ENCODE results near the gene PLEKHA5. TPM values are rescaled to one million over a fixed set of nuclear protein-coding genes. Genes with fewer than 3 reads are reported as not detected.
A peak's percentile ranks its signal among the peaks of the same experiment; 100 is the strongest.
"Not testable (repeated sequence)": the region's sequence is repeated elsewhere in the genome, so short reads cannot be mapped to it uniquely, and the experiment has no call there.

The PLEKHA5 gene
- total RNA-seq, 1 donor from 2014 or later = 52.6 TPM

DNA sequence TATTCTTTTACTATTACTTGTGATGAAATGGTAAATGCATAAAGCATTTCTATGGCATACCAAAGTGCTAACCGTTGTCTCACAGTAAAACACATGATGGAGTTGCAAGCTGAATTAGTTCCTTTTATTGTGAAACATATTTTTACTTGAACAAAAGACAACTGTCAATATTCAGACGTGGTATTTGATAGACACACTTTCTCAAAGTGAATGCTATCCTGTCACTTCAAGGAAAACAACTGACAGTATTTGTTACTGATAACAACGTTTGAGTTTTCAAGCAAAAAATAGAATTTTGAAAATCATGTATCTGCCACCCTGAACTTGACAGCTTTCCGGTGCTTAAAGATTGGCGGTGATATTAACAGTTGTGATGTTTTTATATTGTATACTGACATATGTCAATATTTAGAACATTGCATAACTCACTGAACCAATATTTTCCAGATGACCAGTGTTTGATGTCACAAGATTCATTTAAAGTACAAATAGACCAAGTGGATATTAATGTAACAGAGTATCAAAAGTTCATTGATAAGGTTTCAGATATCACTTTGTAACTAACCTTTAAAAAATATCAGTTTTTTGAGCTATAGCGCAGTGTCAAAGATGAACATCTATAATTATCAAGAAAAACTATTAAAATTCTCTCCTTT is 156.4 kb downstream of the PLEKHA5 start:
- DNase-seq (ENCODE audit: missing footprints) (no peak), ATAC-seq (no peak)
- intact Hi-C loops (cut with DNase I) = loop anchor here (10.0 kb wide), 2 partner anchors 421 to 861 kb away; no protein-coding TSS in a partner anchor

DNA sequence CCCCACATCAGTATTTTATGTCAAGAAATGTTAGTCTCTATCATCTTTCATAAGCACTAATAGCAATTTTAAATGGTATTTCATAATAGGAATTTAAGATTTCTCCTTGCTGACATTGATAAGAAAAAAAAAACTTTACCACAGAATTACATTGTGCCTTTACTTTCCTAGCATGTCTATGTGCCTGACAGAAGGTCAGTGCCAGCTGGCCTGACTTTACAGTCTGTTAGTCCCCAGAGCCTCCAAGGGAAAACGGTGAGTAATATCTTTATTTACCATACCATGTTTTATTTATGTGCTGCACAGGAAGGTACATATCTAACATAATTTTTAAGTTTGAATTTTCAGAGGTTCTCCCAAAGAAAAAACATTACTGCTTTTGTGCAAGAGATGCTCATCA is 157.8 kb downstream of the PLEKHA5 start:
- DNase-seq (ENCODE audit: missing footprints) (no peak), ATAC-seq (no peak)
- intact Hi-C loops (cut with DNase I) = loop anchor here (10.0 kb wide), 2 partner anchors 423 to 863 kb away; no protein-coding TSS in a partner anchor

DNA sequence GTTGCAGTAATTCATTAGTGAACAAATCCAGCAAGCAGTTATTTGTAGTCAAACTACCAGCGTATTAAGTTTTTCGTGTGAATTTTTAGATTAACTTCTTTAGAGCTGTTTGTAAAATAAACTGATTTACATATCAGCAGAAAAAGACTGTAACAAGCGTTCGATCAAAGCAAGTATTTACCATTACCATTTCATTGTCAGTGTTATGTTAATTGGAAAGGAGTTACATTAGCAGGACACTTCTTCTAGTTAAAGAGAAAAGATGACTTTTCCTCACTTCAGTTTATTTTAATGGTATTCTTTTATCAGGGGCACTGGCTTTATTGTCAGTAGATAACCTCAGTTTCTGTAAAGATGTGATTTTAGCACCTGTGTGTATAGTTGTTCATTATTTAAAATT is 158.6 kb downstream of the PLEKHA5 start:
- DNase-seq (ENCODE audit: missing footprints) (no peak), ATAC-seq (no peak)
- intact Hi-C loops (cut with DNase I) = loop anchor here (10.0 kb wide), 2 partner anchors 423 to 863 kb away; no protein-coding TSS in a partner anchor

DNA sequence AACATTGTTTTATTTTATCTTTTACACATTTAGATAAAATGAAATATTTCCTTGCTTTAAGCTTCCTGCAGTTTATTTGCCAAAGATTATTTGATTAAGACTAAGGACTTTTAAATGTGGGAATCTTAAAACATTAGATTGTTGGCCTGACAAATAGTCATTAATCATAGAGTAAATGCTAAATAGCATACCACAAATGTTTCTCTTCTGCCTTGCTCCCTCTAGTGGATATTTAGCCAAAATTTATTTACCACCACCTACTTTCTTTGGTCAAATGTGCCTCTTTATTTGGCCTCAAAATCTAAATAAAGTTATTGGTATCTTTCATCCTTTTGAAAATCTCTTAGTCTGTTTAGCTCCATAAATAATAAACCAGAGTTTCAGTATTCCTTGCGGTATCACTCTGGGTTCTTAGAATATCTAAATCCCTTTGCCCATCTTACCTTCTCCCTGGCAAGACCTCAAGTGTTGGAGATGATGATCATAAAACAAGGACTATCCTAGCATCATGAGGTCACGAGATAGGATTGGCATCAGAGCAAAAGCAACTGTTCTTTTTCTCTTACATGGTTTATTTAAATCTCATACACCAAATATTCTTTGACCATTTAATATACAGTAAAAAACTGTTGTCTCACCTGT is 159.2 kb downstream of the PLEKHA5 start:
- no peak for DNase-seq (ENCODE audit: missing footprints)
- no peak for ATAC-seq
- intact Hi-C loops (cut with DNase I) = loop anchor here (10.0 kb wide), 2 partner anchors 424 to 864 kb away; no protein-coding TSS in a partner anchor

DNA sequence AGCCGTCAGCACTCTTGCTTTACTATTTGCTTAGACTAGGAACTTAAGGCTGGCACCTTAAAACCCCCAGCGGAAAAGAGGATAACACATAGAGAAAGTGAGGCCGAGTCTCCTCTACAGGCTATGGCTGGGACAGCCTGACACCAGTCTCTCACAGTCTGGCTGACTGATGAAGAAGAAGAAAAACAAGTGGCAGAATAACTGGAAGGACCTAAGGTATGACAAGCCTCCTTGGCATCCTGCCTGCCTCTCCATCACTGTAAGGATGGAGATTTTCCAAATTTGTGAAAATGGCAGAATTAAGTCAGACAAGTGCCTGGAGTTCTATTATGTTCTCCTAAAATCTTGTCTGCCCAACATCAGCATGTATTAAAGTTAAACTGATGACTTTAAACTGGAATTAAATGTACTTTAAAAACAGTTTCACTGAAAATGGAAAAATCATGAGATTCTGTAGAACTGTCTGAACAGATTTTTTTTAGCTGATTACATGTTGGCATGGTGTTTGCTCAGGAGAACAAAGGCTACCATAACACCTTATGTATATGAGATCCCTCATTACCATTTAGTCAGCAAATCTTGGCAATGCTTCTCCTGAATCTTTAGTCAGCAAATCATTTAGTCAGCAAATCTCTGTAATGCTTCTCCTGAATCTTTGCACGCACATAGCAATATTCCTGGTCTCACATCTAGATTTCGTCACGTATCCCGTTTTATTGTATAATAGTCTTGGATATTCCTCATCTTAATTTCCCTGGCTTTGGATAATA is 169.5 kb downstream of the PLEKHA5 start:
- DNase-seq (ENCODE audit: missing footprints) (no peak), ATAC-seq (no peak)
- intact Hi-C loops (cut with DNase I) = no loop called here

DNA sequence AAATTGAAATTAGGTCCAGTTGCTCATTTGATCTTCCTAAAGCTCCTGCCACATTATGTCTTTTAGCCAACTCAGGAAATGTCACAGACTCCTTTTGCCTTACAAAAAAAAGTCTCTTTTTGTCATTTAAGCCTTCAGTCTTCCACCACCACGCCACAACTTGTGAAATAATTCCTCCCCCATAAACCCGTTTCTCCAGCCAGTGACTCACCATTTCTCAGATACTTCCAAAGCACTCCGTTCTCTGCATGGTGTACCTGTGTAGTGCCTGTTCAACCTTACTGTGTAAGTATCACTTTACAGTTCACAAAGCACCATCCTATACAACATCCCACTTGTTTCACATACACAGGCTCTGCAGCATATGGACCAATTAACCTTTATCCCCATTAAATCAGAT is 170.2 kb downstream of the PLEKHA5 start:
- ATAC-seq = no peak
- DNase-seq (ENCODE audit: missing footprints) = no peak
- intact Hi-C loops (cut with DNase I) = no loop called here

DNA sequence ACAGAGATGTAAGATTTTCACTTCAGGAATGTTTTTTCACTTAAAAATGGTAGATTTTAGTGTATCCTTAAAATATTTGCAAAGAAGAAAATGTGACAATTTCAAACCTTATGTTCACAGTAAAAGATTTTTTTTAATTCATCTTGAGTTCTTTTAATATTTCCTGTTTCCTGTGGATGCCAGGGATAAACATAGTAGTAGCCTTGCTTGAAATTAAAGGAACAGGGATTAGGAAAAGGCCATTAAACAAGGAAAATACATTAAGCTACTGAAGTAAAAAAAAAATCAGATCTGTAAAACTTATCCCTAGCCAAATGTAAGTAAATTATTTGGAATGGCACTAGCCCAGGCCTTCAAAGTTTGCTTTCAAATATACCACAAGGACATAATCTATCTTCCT is 171.7 kb downstream of the PLEKHA5 start:
- intact Hi-C loops (cut with DNase I) = no loop called here
- DNase-seq (ENCODE audit: missing footprints) = no peak
- ATAC-seq = no peak

DNA sequence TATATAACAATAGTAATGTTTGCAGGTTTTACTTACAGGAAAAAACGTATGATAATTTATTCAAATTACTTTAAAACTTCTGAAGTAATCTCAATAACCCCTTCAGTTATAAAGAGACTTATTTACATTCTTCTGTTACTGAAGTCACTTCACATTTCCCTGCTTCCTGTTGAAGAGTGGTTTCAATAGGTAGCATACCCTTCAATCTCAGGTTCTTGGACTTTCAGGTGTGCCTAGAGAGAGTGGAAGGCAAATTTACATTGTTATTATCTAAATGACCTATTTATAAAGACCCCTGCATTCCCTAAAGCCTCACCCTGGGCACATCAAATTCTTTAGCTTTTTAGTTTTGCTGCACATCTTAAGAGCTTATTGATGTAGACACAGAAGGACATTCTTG is 172.2 kb downstream of the PLEKHA5 start:
- DNase-seq (ENCODE audit: missing footprints) (no peak), ATAC-seq (no peak)
- intact Hi-C loops (cut with DNase I) = no loop called here

DNA sequence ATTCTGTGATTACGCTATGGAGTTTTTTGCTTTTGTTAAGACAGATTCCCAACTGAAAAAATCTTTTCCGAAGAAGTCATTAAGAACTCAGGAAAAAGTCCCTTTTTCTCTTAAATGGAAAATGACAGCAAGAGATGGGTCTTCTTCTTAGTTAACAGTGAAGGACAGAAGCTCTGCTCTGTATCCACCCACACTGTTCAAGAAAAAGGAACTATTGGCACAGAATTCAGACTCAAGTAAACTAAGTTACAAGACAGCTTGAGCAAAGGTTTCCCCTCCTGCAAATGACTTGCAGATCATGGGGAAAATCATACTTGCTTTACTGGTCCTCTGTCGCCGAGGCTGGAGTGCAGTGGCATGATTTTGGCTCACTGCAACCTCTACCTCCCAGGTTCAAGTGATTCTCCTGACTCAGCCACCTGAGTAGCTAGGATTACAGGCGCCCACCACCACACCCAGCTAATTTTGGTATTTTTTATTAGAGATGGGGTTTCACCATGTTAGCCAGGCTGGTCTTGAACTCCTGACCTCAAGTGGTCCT is 172.6 kb downstream of the PLEKHA5 start:
- intact Hi-C loops (cut with DNase I) = no loop called here
- DNase-seq (ENCODE audit: missing footprints) = no peak
- no peak for ATAC-seq

DNA sequence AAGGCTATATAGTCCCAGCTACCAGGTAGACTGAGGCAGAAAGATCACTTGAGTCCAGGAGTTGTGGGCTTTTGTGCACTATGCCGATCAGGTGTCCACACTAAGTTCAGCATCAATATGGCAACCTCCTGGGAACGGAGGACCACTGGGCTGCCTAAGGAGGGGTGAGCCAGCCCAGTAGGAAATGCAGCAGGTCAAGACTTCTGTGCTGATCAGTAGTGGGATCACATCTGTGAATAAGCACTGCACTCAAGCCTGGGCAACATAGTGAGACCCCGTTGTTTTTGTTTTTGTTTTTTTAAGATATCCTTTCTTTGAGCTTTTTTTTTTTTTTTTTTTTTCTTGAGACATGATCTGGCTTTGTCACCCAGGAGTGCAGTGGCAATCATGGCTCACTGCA is 174.0 kb downstream of the PLEKHA5 start:
- intact Hi-C loops (cut with DNase I) = no loop called here
- DNase-seq (ENCODE audit: missing footprints) (no peak), ATAC-seq (no peak)

DNA sequence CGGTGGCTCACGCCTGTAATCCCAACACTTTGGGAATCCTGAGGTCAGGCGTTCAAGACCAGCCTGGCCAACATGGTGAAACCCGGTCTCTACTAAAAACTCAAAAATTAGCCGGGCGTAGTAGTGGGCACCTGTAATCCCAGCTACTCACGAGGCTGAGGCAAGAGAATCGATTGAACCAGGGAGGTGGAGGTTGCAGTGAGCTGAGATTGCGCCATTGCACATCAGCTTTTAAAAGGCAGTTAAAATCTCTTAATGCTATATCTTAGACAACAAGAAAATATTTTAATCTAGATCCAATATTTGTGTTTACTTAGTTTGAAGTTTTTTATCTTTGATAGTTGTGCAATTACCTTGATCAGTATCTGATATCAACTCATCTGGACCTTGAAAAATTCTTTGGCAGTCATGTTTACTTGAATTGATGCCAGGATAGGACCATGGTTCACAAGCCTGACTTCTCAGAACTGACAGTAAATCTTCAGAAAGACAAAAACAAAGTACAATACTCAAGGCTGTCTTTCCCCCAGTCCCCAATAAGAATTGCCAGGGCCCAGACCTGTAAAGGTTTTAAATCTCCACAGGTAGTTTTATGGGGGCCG is 174.7 kb downstream of the PLEKHA5 start:
- ATAC-seq = no peak
- intact Hi-C loops (cut with DNase I) = no loop called here
- DNase-seq (ENCODE audit: missing footprints) = no peak

DNA sequence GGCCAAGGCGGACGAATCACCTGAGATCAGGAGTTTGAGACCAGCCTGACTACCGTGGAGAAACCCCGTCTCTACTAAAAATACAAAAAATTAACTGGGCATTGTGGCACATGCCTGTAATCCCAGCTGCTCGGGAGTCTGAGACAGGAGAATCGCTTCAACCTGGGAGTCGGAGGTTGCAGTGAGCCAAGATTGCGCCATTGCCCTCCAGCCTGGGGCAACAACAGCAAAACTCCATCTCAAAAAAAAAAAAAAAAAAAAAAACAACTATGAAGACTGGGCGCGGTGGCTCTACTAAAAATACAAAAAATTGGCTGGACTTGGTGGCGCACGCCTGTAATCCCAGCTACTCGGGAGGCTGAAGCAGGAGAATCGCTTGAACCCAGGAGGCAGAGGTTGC is 176.1 kb downstream of the PLEKHA5 start:
- ATAC-seq; DNase-seq (ENCODE audit: missing footprints); intact Hi-C loops (cut with DNase I): not testable (repeated sequence)

DNA sequence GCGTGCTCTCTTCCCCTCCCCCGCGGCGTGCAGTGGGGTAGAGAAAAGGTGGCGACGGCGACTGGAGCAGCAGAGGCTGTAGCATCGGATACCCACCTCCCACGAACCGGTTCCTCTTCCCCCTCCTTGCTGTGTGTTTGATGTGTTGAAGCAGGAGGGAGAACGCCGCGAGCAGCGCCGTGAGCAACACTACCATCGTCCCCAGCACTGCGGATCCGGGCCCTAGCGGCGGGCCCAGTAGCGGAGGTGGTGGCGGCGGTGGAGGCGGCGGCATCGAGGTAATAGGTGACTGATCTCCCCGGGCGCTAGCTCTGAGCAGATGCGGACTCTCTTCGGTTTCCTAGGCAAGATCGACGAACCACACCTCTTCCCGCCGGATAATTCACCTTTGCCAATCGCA is 176.8 kb downstream of the PLEKHA5 start:
- intact Hi-C loops (cut with DNase I) = no loop called here
- DNase-seq (ENCODE audit: missing footprints) (no peak), ATAC-seq (no peak)

DNA sequence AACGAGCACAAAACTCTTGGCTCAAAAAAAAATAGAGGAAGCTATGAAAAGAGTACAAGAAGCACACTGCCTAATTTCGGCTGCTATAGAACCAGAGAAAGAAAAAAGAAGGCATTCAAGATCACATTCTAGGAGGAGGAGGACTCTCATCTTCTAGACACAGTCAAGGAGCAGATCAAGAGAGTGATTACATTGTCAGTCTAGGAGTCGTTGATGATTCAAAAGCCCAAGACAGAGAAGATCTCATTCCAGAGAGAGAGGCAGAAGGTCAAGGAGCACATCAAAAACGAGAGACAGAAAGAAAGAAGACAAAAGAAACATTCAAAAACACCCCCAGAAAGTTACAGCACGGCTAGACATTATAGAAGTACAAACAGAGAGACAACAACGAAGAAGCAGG is 177.9 kb downstream of the PLEKHA5 start:
- ATAC-seq = no peak
- intact Hi-C loops (cut with DNase I) = no loop called here
- DNase-seq (ENCODE audit: missing footprints) = no peak

DNA sequence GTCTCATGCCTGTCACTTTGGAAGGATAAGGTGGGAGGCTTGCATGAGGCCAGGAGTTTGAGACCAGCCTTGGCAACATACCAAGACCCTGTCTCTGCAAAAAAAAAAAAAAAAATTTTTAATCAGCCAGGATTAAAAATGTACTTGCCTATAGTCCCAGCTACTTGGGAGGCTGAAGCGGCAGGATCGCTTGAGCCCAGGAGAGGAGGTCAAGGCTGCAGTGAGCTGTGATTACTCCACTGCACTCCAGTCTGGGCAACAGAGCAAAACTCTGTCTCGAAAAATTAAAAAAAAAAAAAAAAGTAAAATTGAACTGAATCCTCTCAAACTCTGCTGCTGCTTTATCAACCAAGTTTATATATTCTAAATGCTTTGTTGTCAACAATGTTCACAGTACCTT is 181.6 kb downstream of the PLEKHA5 start:
- no peak for DNase-seq (ENCODE audit: missing footprints)
- no peak for ATAC-seq
- intact Hi-C loops (cut with DNase I) = no loop called here

DNA sequence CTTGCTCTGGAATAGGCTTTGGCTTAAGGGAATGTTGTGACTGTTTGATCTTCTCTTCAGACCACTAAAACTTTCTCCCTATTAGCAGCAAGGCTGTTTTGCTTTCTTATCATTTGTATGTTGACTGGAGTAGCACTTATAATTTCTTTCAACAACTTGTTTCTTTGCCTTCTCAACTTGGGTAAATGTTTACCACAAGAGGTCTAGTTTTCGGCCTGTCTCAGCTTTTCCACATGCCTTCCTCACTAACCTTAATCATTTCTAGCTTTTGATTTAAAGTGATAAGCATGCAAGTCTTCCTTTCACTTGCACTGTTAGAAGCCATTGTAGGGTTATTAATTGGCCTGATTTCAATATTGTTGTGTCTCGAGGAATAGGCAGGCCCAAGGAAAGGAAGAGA is 183.1 kb downstream of the PLEKHA5 start:
- ATAC-seq = no peak
- no peak for DNase-seq (ENCODE audit: missing footprints)
- intact Hi-C loops (cut with DNase I) = no loop called here

DNA sequence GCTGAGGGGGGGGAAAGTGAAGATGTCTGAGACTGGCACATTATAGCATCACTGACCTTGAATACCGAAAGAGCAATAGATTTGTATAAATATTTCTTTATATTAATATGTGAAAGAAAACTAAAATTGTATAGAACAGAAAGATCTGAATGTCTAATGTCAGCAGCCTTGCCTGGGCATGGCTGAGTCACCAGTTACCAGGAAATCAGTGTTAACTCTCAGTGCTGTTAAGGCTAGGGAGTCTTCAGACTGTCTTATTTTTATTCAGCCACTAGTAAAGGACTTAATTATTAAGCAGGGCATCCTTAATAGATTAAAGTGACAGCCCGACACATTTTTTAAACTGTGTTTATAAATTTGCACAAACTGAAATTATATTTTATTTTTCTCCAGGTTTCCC is 186.9 kb downstream of the PLEKHA5 start:
- intact Hi-C loops (cut with DNase I) = no loop called here
- no peak for DNase-seq (ENCODE audit: missing footprints)

DNA sequence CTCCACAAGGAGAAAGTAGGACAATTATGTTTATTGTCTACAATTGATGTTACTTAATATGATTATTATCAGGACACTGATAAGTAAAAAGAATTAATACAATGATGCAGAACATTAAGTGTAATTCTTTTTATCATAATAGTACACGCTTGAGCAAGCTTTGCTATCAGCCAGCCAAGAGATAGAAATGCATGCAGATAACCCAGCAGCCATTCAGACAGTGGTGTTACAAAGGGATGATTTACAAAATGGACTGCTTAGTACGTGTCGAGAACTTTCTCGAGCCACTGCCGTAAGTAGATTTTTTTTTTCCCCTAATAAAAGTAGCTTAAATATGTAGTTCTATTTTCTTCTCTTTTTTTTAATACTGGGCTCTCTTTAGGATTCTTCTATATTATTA is 192.8 kb downstream of the PLEKHA5 start:
- intact Hi-C loops (cut with DNase I) = no loop called here
- no peak for DNase-seq (ENCODE audit: missing footprints)
- peak; percentile 50 for ATAC-seq

More for the DNA sequence above, 186.9 kb downstream of the PLEKHA5 start:
- no peak for ATAC-seq

DNA sequence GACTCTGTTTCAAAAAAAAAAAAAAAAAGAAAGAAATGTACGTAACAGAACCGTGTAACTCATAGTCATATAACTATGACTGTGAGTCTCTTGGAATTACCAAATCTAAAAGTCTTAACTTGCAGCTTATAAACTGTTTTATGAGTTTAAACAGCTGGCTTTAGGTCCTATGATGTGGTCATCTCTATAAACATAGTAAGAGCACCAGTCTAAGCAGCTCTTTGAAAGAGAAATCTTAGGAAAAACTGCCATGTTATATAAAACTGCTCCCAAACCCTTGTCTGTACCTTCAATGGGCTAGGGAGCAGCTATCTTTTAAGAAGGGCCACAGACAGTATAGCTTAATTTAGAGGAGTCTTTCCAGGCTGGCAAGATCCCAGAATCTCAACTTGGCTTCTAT is 194.3 kb downstream of the PLEKHA5 start:
- DNase-seq (ENCODE audit: missing footprints) = no peak
- intact Hi-C loops (cut with DNase I) = no loop called here
- no peak for ATAC-seq

All from Right ventricle myocardium inferior (tissue), 1 donor.